Measurements from ENCODE around the gene FHAD1. TPM values are rescaled to one million over a fixed set of nuclear protein-coding genes. Genes with fewer than 3 reads are reported as not detected.

The FHAD1 gene
- total and polyA plus RNA-seq, 9 of the 15 experiments (the other 6 are each of a cell fraction or from before 2014, with no cell fraction given): 0.32 to 2.1 (median 1.5) TPM; not detected in 1

DNA sequence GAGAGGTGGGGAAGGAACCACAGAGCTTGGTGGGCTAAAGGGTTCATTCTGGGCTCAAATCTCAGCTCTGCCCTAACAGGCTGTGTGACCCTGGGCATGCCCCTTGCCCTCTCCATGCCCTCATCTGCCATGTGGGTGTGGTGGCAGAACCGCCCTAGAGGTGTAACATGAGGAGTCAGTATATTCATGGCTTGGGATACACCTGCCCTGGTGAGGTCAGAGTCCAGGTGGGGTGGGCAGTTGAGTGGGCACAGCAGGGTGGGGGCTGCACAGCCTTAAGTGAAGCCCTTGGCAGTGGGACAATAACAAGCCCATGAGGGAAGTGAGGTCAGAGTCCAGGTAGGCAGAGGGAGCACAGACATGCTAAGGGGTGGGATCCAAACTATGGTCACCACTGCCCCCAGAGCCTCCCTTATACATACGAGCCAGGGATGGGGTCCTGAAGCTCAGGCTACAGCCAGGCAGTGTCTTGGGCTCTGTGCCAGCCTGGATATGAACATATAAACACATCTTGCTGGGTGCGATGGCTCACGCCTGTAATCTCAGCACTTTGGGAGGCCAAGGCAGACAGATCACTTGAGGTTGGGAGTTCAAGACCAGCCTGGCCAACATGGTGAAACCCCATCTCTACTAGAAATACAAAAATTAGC, 103.7 kb downstream of the FHAD1 start:
- Histone ChIP-seq H2AFZ (ENCODE audit: low read depth, low read length) (no peak overlapping the region), H3K79me2 (ENCODE audit: control insufficient read depth, insufficient read depth, low read length) (no peaks in the 10 kb centered on the region), H3K9me1 (ENCODE audit: control insufficient read depth, insufficient read depth, low read length) (no peaks in the 10 kb centered on the region), H3K4me2 (ENCODE audit: insufficient read depth, low read length) (no peak overlapping the region), H3K27me3 (ENCODE audit: control insufficient read depth in 2 of 2, insufficient read depth in 2 of 2, low read length in 2 of 2) (no peaks in the 10 kb centered on the region), H3K4me3 (no peak overlapping the region), H3K4me1 (replicated peaks in 1 of 2; ENCODE audit: control insufficient read depth in 2 of 2, insufficient read depth in 2 of 2, low read length in 2 of 2) (peaks cover 19 to 34% of the 10 kb centered on the region in 2 experiments), H3K9ac (ENCODE audit: insufficient read depth in 1 of 2, low read depth in 2 of 2, low read length in 2 of 2) (no peak overlapping the region), H4K20me1 (replicated peaks; ENCODE audit: control insufficient read depth, insufficient read depth, low read length) (no peaks in the 10 kb centered on the region), H3K9me3 (replicated peaks; ENCODE audit: control insufficient read depth, insufficient read depth, low read depth, low read length) (no peaks in the 10 kb centered on the region), H3K36me3 (ENCODE audit: control insufficient read depth, insufficient read depth, low read length) (no peaks in the 10 kb centered on the region), H3K27ac (ENCODE audit: extremely low read depth, low read depth, low read length) (no peak overlapping the region)
- no peak for FAIRE-seq
- no TSS peak for BruUV-seq (replicated peaks)
- POLR2A ChIA-PET: interaction anchor here (1.1 to 1.4 kb wide), 3 partner anchors 8 to 64 kb away, joined by 3 read pairs; no protein-coding TSS in a partner anchor
- in situ Hi-C loops (cut with MboI): no loop called here
- intact Hi-C loops (cut with micrococcal nuclease): no loop called here
- CTCF ChIA-PET (ENCODE audit: low intra/inter-chr PET ratio): no interaction called here
- no peak for ATAC-seq
- WGBS (ENCODE audit: insufficient coverage, low coverage, missing lambda C conversion rate): 42% methylated on average over 4 of the region's 4 CpGs
- DNase-seq (ENCODE audit: extremely low read depth in 1 of 4, low spot score in 3 of 4): no peak
- no peak for TF ChIP-seq NONO (IDR thresholded peaks at IDR 0.05; ENCODE audit: low read depth in 2 of 2, low read length in 1 of 2)
- TF ChIP-seq HNRNPL (IDR thresholded peaks at IDR 0.05; ENCODE audit: low read depth, low read length): no peak
- TF ChIP-seq ZC3H8 (IDR thresholded peaks at IDR 0.05): no peak
- TF ChIP-seq ZNF561 (CRISPR knock-in tag; conservative IDR thresholded peaks at IDR 0.05): no peak
- TF ChIP-seq, protein P1, sequence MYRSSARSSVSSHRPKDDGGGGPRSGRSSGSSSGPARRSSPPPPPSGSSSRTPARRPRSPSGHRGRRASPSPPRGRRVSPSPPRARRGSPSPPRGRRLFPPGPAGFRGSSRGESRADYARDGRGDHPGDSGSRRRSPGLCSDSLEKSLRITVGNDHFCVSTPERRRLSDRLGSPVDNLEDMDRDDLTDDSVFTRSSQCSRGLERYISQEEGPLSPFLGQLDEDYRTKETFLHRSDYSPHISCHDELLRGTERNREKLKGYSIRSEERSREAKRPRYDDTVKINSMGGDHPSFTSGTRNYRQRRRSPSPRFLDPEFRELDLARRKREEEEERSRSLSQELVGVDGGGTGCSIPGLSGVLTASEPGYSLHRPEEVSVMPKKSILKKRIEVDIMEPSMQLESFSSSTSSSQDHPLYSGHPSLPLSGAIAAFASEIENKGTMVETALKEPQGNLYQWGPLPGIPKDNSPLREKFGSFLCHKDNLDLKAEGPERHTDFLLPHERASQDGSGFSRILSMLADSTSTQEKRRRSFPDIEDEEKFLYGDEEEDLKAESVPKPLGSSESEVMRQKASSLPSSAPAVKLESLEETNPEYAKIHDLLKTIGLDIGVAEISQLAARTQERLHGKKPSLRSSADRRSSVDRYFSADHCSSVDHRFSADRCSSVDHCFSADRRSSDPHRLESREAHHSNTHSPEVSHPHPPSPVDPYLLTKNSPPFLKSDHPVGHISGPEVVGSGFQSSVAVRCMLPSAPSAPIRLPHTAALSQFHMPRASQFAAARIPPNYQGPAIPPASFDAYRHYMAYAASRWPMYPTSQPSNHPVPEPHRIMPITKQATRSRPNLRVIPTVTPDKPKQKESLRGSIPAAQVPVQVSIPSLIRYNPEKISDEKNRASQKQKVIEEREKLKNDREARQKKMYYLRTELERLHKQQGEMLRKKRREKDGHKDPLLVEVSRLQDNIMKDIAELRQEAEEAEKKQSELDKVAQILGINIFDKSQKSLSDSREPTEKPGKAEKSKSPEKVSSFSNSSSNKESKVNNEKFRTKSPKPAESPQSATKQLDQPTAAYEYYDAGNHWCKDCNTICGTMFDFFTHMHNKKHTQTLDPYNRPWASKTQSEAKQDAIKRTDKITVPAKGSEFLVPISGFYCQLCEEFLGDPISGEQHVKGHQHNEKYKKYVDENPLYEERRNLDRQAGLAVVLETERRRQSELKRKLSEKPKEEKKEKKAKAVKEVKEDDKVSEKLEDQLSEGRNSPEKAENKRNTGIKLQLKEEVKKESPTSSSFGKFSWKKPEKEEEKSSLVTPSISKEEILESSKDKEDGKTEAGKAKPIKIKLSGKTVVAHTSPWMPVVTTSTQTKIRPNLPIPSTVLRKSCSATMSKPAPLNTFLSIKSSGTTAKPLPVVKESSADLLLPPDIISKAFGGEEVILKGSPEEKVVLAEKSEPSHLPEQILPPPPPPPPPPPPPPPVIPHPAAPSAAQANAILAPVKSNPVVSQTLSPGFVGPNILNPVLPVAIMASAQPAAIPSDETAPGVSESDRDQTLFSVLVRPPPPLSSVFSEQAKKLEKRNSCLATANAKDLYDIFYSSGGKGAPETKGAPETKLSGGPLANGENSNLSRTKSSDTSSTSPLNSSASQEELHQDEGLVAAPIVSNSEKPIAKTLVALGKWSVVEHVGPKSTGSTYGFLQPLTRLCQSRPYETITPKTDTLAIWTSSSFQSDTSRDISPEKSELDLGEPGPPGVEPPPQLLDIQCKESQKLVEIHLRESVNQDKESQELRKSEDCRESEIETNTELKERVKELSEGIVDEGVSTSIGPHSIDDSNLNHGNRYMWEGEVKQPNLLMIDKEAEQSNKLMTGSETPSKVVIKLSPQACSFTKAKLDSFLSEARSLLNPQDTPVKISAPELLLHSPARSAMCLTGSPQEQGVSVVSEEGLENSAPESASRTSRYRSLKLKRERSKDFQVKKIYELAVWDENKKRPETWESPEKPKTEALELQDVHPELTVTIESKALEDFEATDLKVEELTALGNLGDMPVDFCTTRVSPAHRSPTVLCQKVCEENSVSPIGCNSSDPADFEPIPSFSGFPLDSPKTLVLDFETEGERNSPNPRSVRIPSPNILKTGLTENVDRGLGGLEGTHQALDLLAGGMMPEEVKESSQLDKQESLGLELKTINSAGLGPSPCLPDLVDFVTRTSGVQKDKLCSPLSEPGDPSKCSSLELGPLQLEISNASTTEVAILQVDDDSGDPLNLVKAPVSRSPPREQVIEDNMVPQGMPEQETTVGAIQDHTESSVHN (IDR thresholded peaks at IDR 0.05; ENCODE audit: borderline replicate concordance in 1 of 2, low read depth in 1 of 2): no peak
- TF ChIP-seq PHTF2 (CRISPR knock-in tag; IDR thresholded peaks at IDR 0.05): no peak
- TF ChIP-seq, protein P2, sequence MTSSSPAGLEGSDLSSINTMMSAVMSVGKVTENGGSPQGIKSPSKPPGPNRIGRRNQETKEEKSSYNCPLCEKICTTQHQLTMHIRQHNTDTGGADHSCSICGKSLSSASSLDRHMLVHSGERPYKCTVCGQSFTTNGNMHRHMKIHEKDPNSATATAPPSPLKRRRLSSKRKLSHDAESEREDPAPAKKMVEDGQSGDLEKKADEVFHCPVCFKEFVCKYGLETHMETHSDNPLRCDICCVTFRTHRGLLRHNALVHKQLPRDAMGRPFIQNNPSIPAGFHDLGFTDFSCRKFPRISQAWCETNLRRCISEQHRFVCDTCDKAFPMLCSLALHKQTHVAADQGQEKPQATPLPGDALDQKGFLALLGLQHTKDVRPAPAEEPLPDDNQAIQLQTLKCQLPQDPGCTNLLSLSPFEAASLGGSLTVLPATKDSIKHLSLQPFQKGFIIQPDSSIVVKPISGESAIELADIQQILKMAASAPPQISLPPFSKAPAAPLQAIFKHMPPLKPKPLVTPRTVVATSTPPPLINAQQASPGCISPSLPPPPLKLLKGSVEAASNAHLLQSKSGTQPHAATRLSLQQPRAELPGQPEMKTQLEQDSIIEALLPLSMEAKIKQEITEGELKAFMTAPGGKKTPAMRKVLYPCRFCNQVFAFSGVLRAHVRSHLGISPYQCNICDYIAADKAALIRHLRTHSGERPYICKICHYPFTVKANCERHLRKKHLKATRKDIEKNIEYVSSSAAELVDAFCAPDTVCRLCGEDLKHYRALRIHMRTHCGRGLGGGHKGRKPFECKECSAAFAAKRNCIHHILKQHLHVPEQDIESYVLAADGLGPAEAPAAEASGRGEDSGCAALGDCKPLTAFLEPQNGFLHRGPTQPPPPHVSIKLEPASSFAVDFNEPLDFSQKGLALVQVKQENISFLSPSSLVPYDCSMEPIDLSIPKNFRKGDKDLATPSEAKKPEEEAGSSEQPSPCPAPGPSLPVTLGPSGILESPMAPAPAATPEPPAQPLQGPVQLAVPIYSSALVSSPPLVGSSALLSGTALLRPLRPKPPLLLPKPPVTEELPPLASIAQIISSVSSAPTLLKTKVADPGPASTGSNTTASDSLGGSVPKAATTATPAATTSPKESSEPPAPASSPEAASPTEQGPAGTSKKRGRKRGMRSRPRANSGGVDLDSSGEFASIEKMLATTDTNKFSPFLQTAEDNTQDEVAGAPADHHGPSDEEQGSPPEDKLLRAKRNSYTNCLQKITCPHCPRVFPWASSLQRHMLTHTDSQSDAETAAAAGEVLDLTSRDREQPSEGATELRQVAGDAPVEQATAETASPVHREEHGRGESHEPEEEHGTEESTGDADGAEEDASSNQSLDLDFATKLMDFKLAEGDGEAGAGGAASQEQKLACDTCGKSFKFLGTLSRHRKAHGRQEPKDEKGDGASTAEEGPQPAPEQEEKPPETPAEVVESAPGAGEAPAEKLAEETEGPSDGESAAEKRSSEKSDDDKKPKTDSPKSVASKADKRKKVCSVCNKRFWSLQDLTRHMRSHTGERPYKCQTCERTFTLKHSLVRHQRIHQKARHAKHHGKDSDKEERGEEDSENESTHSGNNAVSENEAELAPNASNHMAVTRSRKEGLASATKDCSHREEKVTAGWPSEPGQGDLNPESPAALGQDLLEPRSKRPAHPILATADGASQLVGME (CRISPR knock-in tag; IDR thresholded peaks at IDR 0.05): no peak

All from K562 (cell line).